Measurements from ENCODE around the gene RALGAPA1. TPM values are rescaled to one million over a fixed set of nuclear protein-coding genes. Genes with fewer than 3 reads are reported as not detected.
A peak's percentile ranks its signal among the peaks of the same experiment; 100 is the strongest.

The RALGAPA1 gene
- total and polyA plus RNA-seq, 2 of the 13 experiments (the other 11 are each of a cell fraction or from before 2014, with no cell fraction given) = 65.0 to 89.2 TPM

DNA sequence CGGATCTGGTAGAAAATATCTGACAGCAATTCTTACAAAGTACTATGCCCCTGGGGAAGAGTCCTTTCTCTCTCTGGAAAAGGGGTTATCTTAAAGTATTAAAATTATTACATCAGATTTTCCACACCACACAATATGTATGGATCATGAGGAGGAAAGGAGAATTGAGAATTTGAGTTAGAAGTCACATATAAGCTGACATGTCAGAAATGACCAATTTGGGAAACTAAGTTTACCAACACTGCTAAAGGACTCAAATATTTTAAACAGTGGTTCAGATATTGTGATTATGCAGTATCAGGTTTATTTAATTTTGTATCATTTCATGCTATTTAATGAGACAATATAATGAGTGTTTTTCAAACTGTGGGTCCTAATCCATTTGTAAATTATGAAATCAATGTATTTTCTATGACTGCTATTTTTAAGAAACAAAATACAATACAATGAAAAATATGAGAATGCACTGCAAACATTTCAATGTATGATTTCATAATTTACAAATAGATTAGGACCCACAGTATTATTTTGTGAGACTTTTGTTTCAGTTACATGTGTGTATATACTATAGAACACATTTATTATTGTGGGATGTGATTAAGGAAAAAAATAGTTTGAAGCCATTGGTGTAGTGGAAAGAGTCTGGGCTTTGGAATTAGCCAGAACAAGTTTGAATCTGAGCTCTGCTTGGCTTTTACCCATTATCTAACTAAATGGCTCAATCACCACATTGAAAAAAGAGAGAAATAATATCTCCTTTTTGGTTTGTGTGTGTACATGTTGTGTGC, 276.9 kb downstream of the RALGAPA1 start:
- H4K20me1 ChIP-seq (ENCODE audit: insufficient read depth, low read length) = peaks cover 25% of the 10 kb centered on the region; the same call in 1 of the 2 replicates
- no peaks in the 10 kb centered on the region for H3K79me2 ChIP-seq (ENCODE audit: insufficient read depth, low read length)
- 91% methylated on average over 1 of the region's 1 CpG for WGBS (ENCODE audit: low lambda C conversion rate)
- no peak overlapping the region for H3K4me2 ChIP-seq (ENCODE audit: low read depth, low read length)
- BruUV-seq (replicated peaks) = no TSS peak
- ATAC-seq (no peak), FAIRE-seq (no peak), DNase-seq (ENCODE audit: low spot score) (no peak)
- H3K9me3 ChIP-seq (ENCODE audit: low read length) = no peaks in the 10 kb centered on the region
- no peak overlapping the region for H3K9ac ChIP-seq (ENCODE audit: insufficient read depth, low read depth, low read length)
- H2AFZ ChIP-seq (ENCODE audit: low read length) = no peak overlapping the region
- H3K36me3 ChIP-seq (replicated peaks in 1 of 2; ENCODE audit: control insufficient read depth in 1 of 2, insufficient read depth in 2 of 2, low read length in 2 of 2) = no peaks in the 10 kb centered on the region
- intact Hi-C loops (cut with micrococcal nuclease; ENCODE audit: unreplicated experiment) = loop anchor here (5.0 kb wide), 2 partner anchors 95 to 155 kb away; no protein-coding TSS in a partner anchor
- in situ Hi-C loops (cut with HindIII; ENCODE audit: extremely low pct_ligation_motif_present, low pct_unique_long_range_greater_than_20kb) = loop anchor here (10.0 kb wide), 1 partner anchor 283 kb away; no protein-coding TSS in a partner anchor
- H3K4me1 ChIP-seq (ENCODE audit: insufficient read depth, low read length) = peaks cover 20% of the 10 kb centered on the region
- H3K27me3 ChIP-seq (ENCODE audit: control insufficient read depth in 1 of 2, insufficient read depth in 2 of 2, low read length in 2 of 2) = peaks cover 13 to 55% of the 10 kb centered on the region in 2 experiments
- H3K4me3 ChIP-seq (replicated peaks in 1 of 3; ENCODE audit: insufficient read depth in 1 of 3, low read depth in 2 of 3, low read length in 3 of 3) = no peak overlapping the region
- no peak overlapping the region for H3K27ac ChIP-seq (ENCODE audit: extremely low read length, insufficient read depth, low read length)
- POLR2A ChIA-PET = no interaction called here
- CTCF ChIA-PET (ENCODE audit: low intra/inter-chr PET ratio, low total read pairs) = no interaction called here
- TF ChIP-seq GATA4 (IDR thresholded peaks at IDR 0.05; ENCODE audit: borderline replicate concordance, low read depth) = no peak
- TF ChIP-seq ZNF230 (CRISPR knock-in tag; IDR thresholded peaks at IDR 0.05) = no peak
- TF ChIP-seq MXD4 (CRISPR knock-in tag; IDR thresholded peaks at IDR 0.05) = no peak
- peak; percentile 86 for TF ChIP-seq CBX2 (IDR thresholded peaks at IDR 0.05; ENCODE audit: low read depth, low read length)
- TF ChIP-seq CBX2 (CRISPR knock-in tag; IDR thresholded peaks at IDR 0.05; ENCODE audit: low read depth) = no peak
- TF ChIP-seq MAFF (IDR thresholded peaks at IDR 0.05; ENCODE audit: low read depth, low read length) = peak; percentile 39; the same call in 1 of the 2 replicates
- TF ChIP-seq FIP1L1 (IDR thresholded peaks at IDR 0.05; ENCODE audit: borderline replicate concordance, insufficient read depth, low read depth, low read length) = no peak
- TF ChIP-seq, protein P1, sequence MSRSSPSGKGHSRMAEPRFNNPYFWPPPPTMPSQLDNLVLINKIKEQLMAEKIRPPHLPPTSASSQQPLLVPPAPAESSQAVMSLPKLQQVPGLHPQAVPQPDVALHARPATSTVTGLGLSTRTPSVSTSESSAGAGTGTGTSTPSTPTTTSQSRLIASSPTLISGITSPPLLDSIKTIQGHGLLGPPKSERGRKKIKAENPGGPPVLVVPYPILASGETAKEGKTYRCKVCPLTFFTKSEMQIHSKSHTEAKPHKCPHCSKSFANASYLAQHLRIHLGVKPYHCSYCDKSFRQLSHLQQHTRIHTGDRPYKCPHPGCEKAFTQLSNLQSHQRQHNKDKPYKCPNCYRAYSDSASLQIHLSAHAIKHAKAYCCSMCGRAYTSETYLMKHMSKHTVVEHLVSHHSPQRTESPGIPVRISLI (CRISPR knock-in tag; IDR thresholded peaks at IDR 0.05; ENCODE audit: borderline replicate concordance) = no peak
- no peak for TF ChIP-seq RFX3 (CRISPR knock-in tag; IDR thresholded peaks at IDR 0.05)
- TF ChIP-seq, protein P2, sequence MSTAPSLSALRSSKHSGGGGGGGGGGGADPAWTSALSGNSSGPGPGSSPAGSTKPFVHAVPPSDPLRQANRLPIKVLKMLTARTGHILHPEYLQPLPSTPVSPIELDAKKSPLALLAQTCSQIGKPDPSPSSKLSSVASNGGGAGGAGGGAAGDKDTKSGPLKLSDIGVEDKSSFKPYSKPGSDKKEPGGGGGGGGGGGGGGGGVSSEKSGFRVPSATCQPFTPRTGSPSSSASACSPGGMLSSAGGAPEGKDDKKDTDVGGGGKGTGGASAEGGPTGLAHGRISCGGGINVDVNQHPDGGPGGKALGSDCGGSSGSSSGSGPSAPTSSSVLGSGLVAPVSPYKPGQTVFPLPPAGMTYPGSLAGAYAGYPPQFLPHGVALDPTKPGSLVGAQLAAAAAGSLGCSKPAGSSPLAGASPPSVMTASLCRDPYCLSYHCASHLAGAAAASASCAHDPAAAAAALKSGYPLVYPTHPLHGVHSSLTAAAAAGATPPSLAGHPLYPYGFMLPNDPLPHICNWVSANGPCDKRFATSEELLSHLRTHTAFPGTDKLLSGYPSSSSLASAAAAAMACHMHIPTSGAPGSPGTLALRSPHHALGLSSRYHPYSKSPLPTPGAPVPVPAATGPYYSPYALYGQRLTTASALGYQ (CRISPR knock-in tag; IDR thresholded peaks at IDR 0.05) = no peak
- TF ChIP-seq TAF1 (CRISPR knock-in tag; IDR thresholded peaks at IDR 0.05) = no peak
- TF ChIP-seq ZNF572 (CRISPR knock-in tag; IDR thresholded peaks at IDR 0.05) = no peak
- TF ChIP-seq ZMYM2 (CRISPR knock-in tag; IDR thresholded peaks at IDR 0.05) = no peak
- no peak for TF ChIP-seq ARID2 (CRISPR knock-in tag; IDR thresholded peaks at IDR 0.05; ENCODE audit: borderline replicate concordance)
- no peak for TF ChIP-seq NFKBIZ (CRISPR knock-in tag; IDR thresholded peaks at IDR 0.05)
- TF ChIP-seq ZNF207 (IDR thresholded peaks at IDR 0.05; ENCODE audit: borderline replicate concordance) = no peak
- TF ChIP-seq ATF1 (CRISPR knock-in tag; IDR thresholded peaks at IDR 0.05) = peak; percentile 38; the same call in 1 of the 2 replicates
- peak; percentile 61 to 65 for TF ChIP-seq MAFK (conservative IDR thresholded peaks at IDR 0.05 in 1 of 2, IDR thresholded peaks at IDR 0.05 in 1 of 2; ENCODE audit: low read length in 2 of 2)
- TF ChIP-seq, protein P3, sequence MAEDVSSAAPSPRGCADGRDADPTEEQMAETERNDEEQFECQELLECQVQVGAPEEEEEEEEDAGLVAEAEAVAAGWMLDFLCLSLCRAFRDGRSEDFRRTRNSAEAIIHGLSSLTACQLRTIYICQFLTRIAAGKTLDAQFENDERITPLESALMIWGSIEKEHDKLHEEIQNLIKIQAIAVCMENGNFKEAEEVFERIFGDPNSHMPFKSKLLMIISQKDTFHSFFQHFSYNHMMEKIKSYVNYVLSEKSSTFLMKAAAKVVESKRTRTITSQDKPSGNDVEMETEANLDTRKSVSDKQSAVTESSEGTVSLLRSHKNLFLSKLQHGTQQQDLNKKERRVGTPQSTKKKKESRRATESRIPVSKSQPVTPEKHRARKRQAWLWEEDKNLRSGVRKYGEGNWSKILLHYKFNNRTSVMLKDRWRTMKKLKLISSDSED (CRISPR knock-in tag; IDR thresholded peaks at IDR 0.05) = no peak
